Endothelial cell of umbilical vein (primary cell): ENCODE measurements around the gene LIMK2. TPM values are rescaled to one million over a fixed set of nuclear protein-coding genes. Genes with fewer than 3 reads are reported as not detected.

Experiments used
- BruUV-seq: library from RNA; stranded (reverse); fragments of 400-500 nt; replicated peaks from 2 replicates; lab custom pipeline; 2021; lab: Mats Ljungman, UMichigan
- CTCF ChIA-PET: fragments of 300-600, 350-600 bp; sonication (Branson Sonifier 250); formaldehyde crosslinking; loops from one replicate; lab custom pipeline; 2021; ENCODE audit warnings: antibody characterized with exemption, inconsistent platforms; lab: Charles Lee
- POLR2A ChIA-PET: fragments of 300-600, 350-600 bp; sonication (Branson Sonifier 250); formaldehyde crosslinking; loops from one replicate; lab custom pipeline; 2021; ENCODE audit warnings: antibody characterized with exemption, inconsistent platforms; lab: Charles Lee
- DNase-seq: peaks from one replicate; pipeline ENCODE4 v3.0.0-alpha.2; 2011; ENCODE audit warnings: low read depth, low spot score
- FAIRE-seq: peaks from 2 replicates; lab custom pipeline; 2011; peaks lifted over from hg19 to GRCh38; lab: Jason Lieb, UNC
- H2AFZ ChIP-seq: 2 replicates; pipeline ENCODE4 v1.6.0; 2012; ENCODE audit warnings: low read depth, low read length, control low read depth, inconsistent platforms
- H3K27ac ChIP-seq: 2 replicates; pipeline ENCODE4 v1.5.1; 2011; ENCODE audit warnings: low read depth, mild to moderate bottlenecking, control low read depth, low read length, moderate library complexity; ENCODE audit not compliant: insufficient read depth
- H3K27me3 ChIP-seq, 2 experiments: 2 replicates each; pipeline versions ENCODE4 v1.6.0 to v1.6.1; 2011; ENCODE audit warnings: low read length in 2 of 2, mixed read lengths in 1 of 2; ENCODE audit not compliant: control insufficient read depth in 2 of 2, insufficient read depth in 2 of 2
- H3K36me3 ChIP-seq, 2 experiments: 2 replicates in 1 of 2; 3 replicates in 1 of 2; pipeline ENCODE4 v1.5.1; 2011; ENCODE audit warnings: low read length in 2 of 2, mild to moderate bottlenecking in 1 of 2, moderate library complexity in 1 of 2; ENCODE audit not compliant: control insufficient read depth in 2 of 2, insufficient read depth in 2 of 2; ENCODE audit errors: extremely low read depth in 1 of 2
- H3K4me1 ChIP-seq: 3 replicates; pipeline ENCODE4 v1.5.1; 2011; ENCODE audit warnings: mild to moderate bottlenecking, low read length; ENCODE audit not compliant: control insufficient read depth, insufficient read depth; ENCODE audit errors: extremely low read depth
- H3K4me2 ChIP-seq: 2 replicates; pipeline ENCODE4 v1.6.1; 2011; ENCODE audit warnings: low read length, control low read depth, mixed read lengths; ENCODE audit not compliant: insufficient read depth
- H3K4me3 ChIP-seq, 3 experiments: fragments of 200-600 bp in 1 of 3; sonication (generic), shearing (Covaris generic) in 1 of 3; replicated peaks in 1 of 3; 2 replicates each; pipeline ENCODE4 v1.5.1; 2011 to 2016; ENCODE audit warnings: control low read depth in 3 of 3, low read length in 3 of 3, mild to moderate bottlenecking in 2 of 3, inconsistent platforms in 1 of 3, low read depth in 1 of 3, moderate library complexity in 1 of 3; ENCODE audit not compliant: insufficient read depth in 1 of 3
- H3K79me2 ChIP-seq: 2 replicates; pipeline ENCODE4 v1.6.0; 2012; ENCODE audit warnings: low read length, inconsistent platforms; ENCODE audit not compliant: control insufficient read depth, insufficient read depth
- H3K9ac ChIP-seq: replicated peaks from 2 replicates; pipeline ENCODE3; 2011; ENCODE audit warnings: low read length, control low read depth; ENCODE audit not compliant: insufficient read depth; ENCODE audit errors: extremely low read depth
- H3K9me1 ChIP-seq: replicated peaks from 3 replicates; pipeline ENCODE4 v1.6.0; 2011; ENCODE audit warnings: mild to moderate bottlenecking, low read length; ENCODE audit not compliant: control insufficient read depth, insufficient read depth; ENCODE audit errors: extremely low read depth
- H3K9me3 ChIP-seq: replicated peaks from 2 replicates; pipeline ENCODE4 v1.5.1; 2012; ENCODE audit warnings: low read length, inconsistent platforms; ENCODE audit not compliant: control insufficient read depth, insufficient read depth
- H4K20me1 ChIP-seq: replicated peaks from 2 replicates; pipeline ENCODE3; 2011; ENCODE audit warnings: mild to moderate bottlenecking, low read length; ENCODE audit not compliant: control insufficient read depth, insufficient read depth; ENCODE audit errors: extremely low read depth
- CTCF ChIP-seq, 2 donors: IDR thresholded peaks; 1 replicate in 1 of 2; 2 replicates in 1 of 2; pipeline ENCODE4 v1.5.1; 2011; ENCODE audit warnings: low read length in 2 of 2, mild to moderate bottlenecking in 2 of 2, moderate library complexity in 2 of 2, control low read depth in 1 of 2, inconsistent platforms in 1 of 2, low read depth in 1 of 2; ENCODE audit not compliant: insufficient read depth in 1 of 2; ENCODE audit errors: extremely low read depth in 1 of 2
- EZH2 ChIP-seq: IDR thresholded peaks from 2 replicates; pipeline ENCODE4 v1.6.1; 2012; ENCODE audit warnings: borderline replicate concordance, low read depth, mild to moderate bottlenecking, moderate library complexity, low read length, inconsistent platforms; ENCODE audit not compliant: severe bottlenecking
- FOS ChIP-seq: IDR thresholded peaks from 2 replicates; pipeline ENCODE4 v1.6.1; 2011; ENCODE audit warnings: mild to moderate bottlenecking, low read length, moderate library complexity, borderline replicate concordance; ENCODE audit not compliant: insufficient read depth
- GATA2 ChIP-seq: IDR thresholded peaks from 2 replicates; pipeline ENCODE4 v1.7.0; 2011; ENCODE audit warnings: low read depth, mild to moderate bottlenecking, moderate library complexity, mixed read lengths, low read length; ENCODE audit not compliant: insufficient read length, insufficient read depth
- JUN ChIP-seq: IDR thresholded peaks from 2 replicates; pipeline ENCODE4 v1.6.1; 2011; ENCODE audit warnings: borderline replicate concordance, low read depth; ENCODE audit not compliant: insufficient read length, insufficient read depth
- MAX ChIP-seq: IDR thresholded peaks from 2 replicates; pipeline ENCODE4 v1.6.1; 2011; ENCODE audit not compliant: insufficient read depth, insufficient read length
- MYC ChIP-seq: IDR thresholded peaks from one replicate; pipeline ENCODE4 v1.6.1; 2011; ENCODE audit warnings: mild to moderate bottlenecking, low read depth, low read length
- POLR2A ChIP-seq: IDR thresholded peaks from 2 replicates; pipeline ENCODE4 v1.6.1; 2012; ENCODE audit warnings: low read depth, mild to moderate bottlenecking, control low read depth, low read length
- POLR2AphosphoS5 ChIP-seq: IDR thresholded peaks from 2 replicates; pipeline ENCODE4 v1.6.1; 2012; ENCODE audit warnings: low read depth, mild to moderate bottlenecking, control low read depth, low read length, moderate library complexity; ENCODE audit not compliant: insufficient read depth
- dilution Hi-C: fragments of 300-500 bp; cut with MboI; formaldehyde crosslinking; loops from one replicate; pipeline ENCODE4 v1.15.0; 2019; ENCODE audit warnings: low sequenced_read_pairs; ENCODE audit not compliant: extremely low pct_ligation_motif_present
- intact Hi-C: fragments of 100-400 bp; cut with micrococcal nuclease; formaldehyde crosslinking; loops from one replicate; pipeline ENCODE4 v1.10.0; 2022
- polyA plus RNA-seq, 4 experiments: library from polyadenylated mRNA; depleted of rRNA in 3 of 4; stranded (reverse) in 3 of 4; unstranded in 1 of 4; fragments of >200 nt; gene quantifications; 2 replicates each; pipeline versions ENCODE4 v1.2.1 to v1.2.3, GENCODE V29; 2011 to 2012; ENCODE audit warnings: missing spikeins in 1 of 4
- total RNA-seq: library from RNA; stranded (reverse); gene quantifications from 2 replicates; pipeline ENCODE4 v1.2.3, GENCODE V29; 2021

The LIMK2 gene
- total and polyA plus RNA-seq, 2 donors (not counting 3 experiments of a cell fraction or from before 2014, with no cell fraction given), result 23.2 to 76.7 TPM

- H3K9me3 ChIP-seq, result no peaks in the 10 kb centered on the region
- POLR2A ChIA-PET, result no interaction called here
- no peak overlapping the region for H3K4me2 ChIP-seq
- TF ChIP-seq POLR2AphosphoS5 (no peak), JUN (no peak), CTCF (IDR thresholded peaks at IDR 0.05; ENCODE audit: extremely low read depth in 1 of 2, insufficient read depth in 1 of 2, low read depth in 1 of 2, low read length in 2 of 2) (no peak), MAX (no peak), GATA2 (no peak), FOS (no peak), POLR2A (no peak), EZH2 (no peak), MYC (no peak)
- H3K4me3 ChIP-seq, result no peak overlapping the region
- no peaks in the 10 kb centered on the region for H3K79me2 ChIP-seq
- H4K20me1 ChIP-seq, result no peaks in the 10 kb centered on the region
- H3K9me1 ChIP-seq, result no peaks in the 10 kb centered on the region
- BruUV-seq, result no TSS peak
- H2AFZ ChIP-seq, result no peak overlapping the region
- no peak overlapping the region for H3K9ac ChIP-seq
- FAIRE-seq (no peak), DNase-seq (no peak)
- peaks cover 42% of the 10 kb centered on the region for H3K4me1 ChIP-seq
- no peak overlapping the region for H3K27ac ChIP-seq
- no peaks in the 10 kb centered on the region for H3K27me3 ChIP-seq
- intact Hi-C loops (no loop called here), dilution Hi-C loops (no loop called here)
- peaks cover 0 to 10% of the 10 kb centered on the region in 2 experiments for H3K36me3 ChIP-seq
- CTCF ChIA-PET, result interaction anchor here (2.6 kb wide), 1 partner anchor 17 kb away, joined by 18 read pairs; no protein-coding TSS in a partner anchor
These were observed 76.6 kb downstream of the LIMK2 start for GRCh38 chr22:31288496-31289240.
